ENCODE measurements around the gene MAP3K8. TPM values are rescaled to one million over a fixed set of nuclear protein-coding genes. Genes with fewer than 3 reads are reported as not detected.
A peak's percentile ranks its signal among the peaks of the same experiment; 100 is the strongest.

The MAP3K8 gene
- total RNA-seq, 1 donor from 2014 or later = 1.6 TPM

GRCh38 chr10:30438021-30438850, 4.3 kb downstream of the MAP3K8 start:
- no peak for FAIRE-seq
- Histone ChIP-seq H3K4me3 (ENCODE audit: low read depth, low read length) (no peak overlapping the region), H3K36me3 (ENCODE audit: control insufficient read depth, insufficient read depth, low read length) (peaks cover 2% of the 10 kb centered on the region), H3K27me3 (ENCODE audit: control insufficient read depth, insufficient read depth, low read length) (no peaks in the 10 kb centered on the region)
- TF ChIP-seq CTCF (IDR thresholded peaks at IDR 0.05; ENCODE audit: insufficient read depth, low read length, severe bottlenecking) = no peak
- DNase-seq (ENCODE audit: low read depth) = peak; percentile 67

GRCh38 chr10:30439931-30440330, 5.9 kb downstream of the MAP3K8 start:
- FAIRE-seq = no peak

GRCh38 chr10:30442019-30442606, 8.1 kb downstream of the MAP3K8 start:
- no peak for FAIRE-seq
- no peak for DNase-seq (ENCODE audit: low read depth)
- H3K4me3 ChIP-seq (ENCODE audit: low read depth, low read length) = no peak overlapping the region
- no peak for TF ChIP-seq CTCF (IDR thresholded peaks at IDR 0.05; ENCODE audit: insufficient read depth, low read length, severe bottlenecking)
- H3K36me3 ChIP-seq (ENCODE audit: control insufficient read depth, insufficient read depth, low read length) = peaks cover 2% of the 10 kb centered on the region
- H3K27me3 ChIP-seq (ENCODE audit: control insufficient read depth, insufficient read depth, low read length) = no peaks in the 10 kb centered on the region

More at GRCh38 chr10:30439931-30440330, 5.9 kb downstream of the MAP3K8 start:
- Histone ChIP-seq H3K27me3 (ENCODE audit: control insufficient read depth, insufficient read depth, low read length) (no peaks in the 10 kb centered on the region), H3K36me3 (ENCODE audit: control insufficient read depth, insufficient read depth, low read length) (peaks cover 2% of the 10 kb centered on the region), H3K4me3 (ENCODE audit: low read depth, low read length) (no peak overlapping the region)
- no peak for DNase-seq (ENCODE audit: low read depth)
- no peak for TF ChIP-seq CTCF (IDR thresholded peaks at IDR 0.05; ENCODE audit: insufficient read depth, low read length, severe bottlenecking)

- no peak for TF ChIP-seq CTCF (IDR thresholded peaks at IDR 0.05; ENCODE audit: insufficient read depth, low read length, severe bottlenecking)
- Histone ChIP-seq H3K36me3 (ENCODE audit: control insufficient read depth, insufficient read depth, low read length) (peaks cover 2% of the 10 kb centered on the region), H3K4me3 (ENCODE audit: low read depth, low read length) (no peak overlapping the region), H3K27me3 (ENCODE audit: control insufficient read depth, insufficient read depth, low read length) (no peaks in the 10 kb centered on the region)
- DNase-seq (ENCODE audit: low read depth) (no peak), FAIRE-seq (no peak)
Measured at GRCh38 chr10:30443049-30443448, 9.1 kb downstream of the MAP3K8 start.

- no peak for TF ChIP-seq CTCF (IDR thresholded peaks at IDR 0.05; ENCODE audit: insufficient read depth, low read length, severe bottlenecking)
- DNase-seq (ENCODE audit: low read depth) (no peak), FAIRE-seq (no peak)
- no peak overlapping the region for H3K4me3 ChIP-seq (ENCODE audit: low read depth, low read length)
- H3K27me3 ChIP-seq (ENCODE audit: control insufficient read depth, insufficient read depth, low read length) = no peaks in the 10 kb centered on the region
- no peaks in the 10 kb centered on the region for H3K36me3 ChIP-seq (ENCODE audit: control insufficient read depth, insufficient read depth, low read length)
Measured at GRCh38 chr10:30445711-30446110, 11.7 kb downstream of the MAP3K8 start.

Data from bronchial epithelial cell (primary cell).